KOPT-K1 (cell line): Measurements from ENCODE around the gene IRF2.

Experiments used
- H3K27ac ChIP-seq: fragments of 200-600 bp; sonication (generic); 2 replicates; pipeline ENCODE4 v1.5.1; 2016; ENCODE audit warnings: antibody characterized with exemption, mild to moderate bottlenecking, low read depth, low read length; ENCODE audit not compliant: poor library complexity, severe bottlenecking
- H3K36me3 ChIP-seq: fragments of 200-600 bp; sonication (generic); 2 replicates; pipeline ENCODE4 v1.5.1; 2017; ENCODE audit warnings: antibody characterized with exemption, mild to moderate bottlenecking, low read length, moderate library complexity; ENCODE audit not compliant: insufficient read depth
- H3K9me3 ChIP-seq: fragments of 200-600 bp; sonication (generic); 2 replicates; pipeline ENCODE4 v1.5.1; 2017; ENCODE audit warnings: antibody characterized with exemption, low read length, mild to moderate bottlenecking; ENCODE audit not compliant: insufficient read depth, poor library complexity, severe bottlenecking

The IRF2 gene

GRCh38 chr4:184448141-184448540 is 26.2 kb downstream of the IRF2 start:
- H3K9me3 ChIP-seq: no peaks in the 10 kb centered on the region
- H3K27ac ChIP-seq: no peak overlapping the region
- H3K36me3 ChIP-seq: 0 out of 2 replicates have a peak, but pooled peaks cover 5% of the 10 kb centered on the region

- Histone ChIP-seq H3K9me3 (no peaks in the 10 kb centered on the region), H3K27ac (no peak overlapping the region), H3K36me3 (0 out of 2 replicates have a peak, but pooled peaks cover 5% of the 10 kb centered on the region)
These were observed 26.7 kb downstream of the IRF2 start for GRCh38 chr4:184447664-184448063.

- no peaks in the 10 kb centered on the region for H3K36me3 ChIP-seq
- H3K27ac ChIP-seq: no peak overlapping the region
- H3K9me3 ChIP-seq: no peaks in the 10 kb centered on the region
These were observed 28.2 kb downstream of the IRF2 start for GRCh38 chr4:184446132-184446658.

GRCh38 chr4:184444953-184445309 is 29.4 kb downstream of the IRF2 start:
- Histone ChIP-seq H3K9me3 (no peaks in the 10 kb centered on the region), H3K36me3 (no peaks in the 10 kb centered on the region), H3K27ac (no peak overlapping the region)

- no peaks in the 10 kb centered on the region for H3K9me3 ChIP-seq
- H3K27ac ChIP-seq: no peak overlapping the region
- H3K36me3 ChIP-seq: no peaks in the 10 kb centered on the region
These were observed 30.0 kb downstream of the IRF2 start for GRCh38 chr4:184444215-184444952.

- H3K9me3 ChIP-seq: no peaks in the 10 kb centered on the region
- H3K36me3 ChIP-seq: no peaks in the 10 kb centered on the region
- no peak overlapping the region for H3K27ac ChIP-seq
These were observed 31.0 kb downstream of the IRF2 start for GRCh38 chr4:184443318-184443717.

- Histone ChIP-seq H3K36me3 (no peaks in the 10 kb centered on the region), H3K9me3 (no peaks in the 10 kb centered on the region), H3K27ac (no peak overlapping the region)
These were observed 32.1 kb downstream of the IRF2 start for GRCh38 chr4:184442314-184442635.

- no peaks in the 10 kb centered on the region for H3K36me3 ChIP-seq
- H3K9me3 ChIP-seq: no peaks in the 10 kb centered on the region
- H3K27ac ChIP-seq: no peak overlapping the region
These were observed 32.7 kb downstream of the IRF2 start for GRCh38 chr4:184441461-184442313.

- Histone ChIP-seq H3K27ac (no peak overlapping the region), H3K36me3 (no peaks in the 10 kb centered on the region), H3K9me3 (no peaks in the 10 kb centered on the region)
These were observed 33.6 kb downstream of the IRF2 start for GRCh38 chr4:184440595-184441358.

GRCh38 chr4:184439856-184440594 is 34.3 kb downstream of the IRF2 start:
- Histone ChIP-seq H3K27ac (no peak overlapping the region), H3K9me3 (no peaks in the 10 kb centered on the region), H3K36me3 (no peaks in the 10 kb centered on the region)

- Histone ChIP-seq H3K9me3 (no peaks in the 10 kb centered on the region), H3K36me3 (no peaks in the 10 kb centered on the region), H3K27ac (no peak overlapping the region)
These were observed 35.0 kb downstream of the IRF2 start for GRCh38 chr4:184439386-184439785.

GRCh38 chr4:184438375-184438774 is 36.0 kb downstream of the IRF2 start:
- H3K27ac ChIP-seq: no peak overlapping the region
- no peaks in the 10 kb centered on the region for H3K36me3 ChIP-seq
- H3K9me3 ChIP-seq: no peaks in the 10 kb centered on the region

GRCh38 chr4:184437565-184438265 is 36.6 kb downstream of the IRF2 start:
- no peak overlapping the region for H3K27ac ChIP-seq
- no peaks in the 10 kb centered on the region for H3K9me3 ChIP-seq
- H3K36me3 ChIP-seq: no peaks in the 10 kb centered on the region

- Histone ChIP-seq H3K9me3 (no peaks in the 10 kb centered on the region), H3K27ac (no peak overlapping the region), H3K36me3 (no peaks in the 10 kb centered on the region)
These were observed 39.8 kb downstream of the IRF2 start for GRCh38 chr4:184434501-184435066.
